ENCODE data around the gene SLC7A14.

The SLC7A14 gene

GRCh38 chr3:170425491-170426239 lies 160.2 kb downstream of the SLC7A14 start:
- no peak for TF ChIP-seq CTCF (IDR thresholded peaks at IDR 0.05; ENCODE audit: low read depth, low read length, missing control alignments)
- no peak overlapping the region for H3K4me3 ChIP-seq (replicated peaks; ENCODE audit: low read depth, low read length)
- DNase-seq (ENCODE audit: extremely low read depth, low read depth): no peak

- TF ChIP-seq CTCF (IDR thresholded peaks at IDR 0.05; ENCODE audit: low read depth, low read length, missing control alignments): no peak
- H3K4me3 ChIP-seq (replicated peaks; ENCODE audit: low read depth, low read length): no peak overlapping the region
These were observed 161.0 kb downstream of the SLC7A14 start for GRCh38 chr3:170424879-170425278.

GRCh38 chr3:170423001-170423615 lies 162.8 kb downstream of the SLC7A14 start:
- TF ChIP-seq CTCF (IDR thresholded peaks at IDR 0.05; ENCODE audit: low read depth, low read length, missing control alignments): no peak
- DNase-seq (ENCODE audit: extremely low read depth, low read depth): no peak
- H3K4me3 ChIP-seq (replicated peaks; ENCODE audit: low read depth, low read length): no peak overlapping the region

More at GRCh38 chr3:170424879-170425278, 161.0 kb downstream of the SLC7A14 start:
- DNase-seq (ENCODE audit: extremely low read depth, low read depth): no peak

- no peak for TF ChIP-seq CTCF (IDR thresholded peaks at IDR 0.05; ENCODE audit: low read depth, low read length, missing control alignments)
- no peak for DNase-seq (ENCODE audit: extremely low read depth, low read depth)
- H3K4me3 ChIP-seq (replicated peaks; ENCODE audit: low read depth, low read length): peak overlapping the region; percentile 50
These were observed 164.1 kb downstream of the SLC7A14 start for GRCh38 chr3:170421758-170422157.

GRCh38 chr3:170421111-170421641 lies 164.7 kb downstream of the SLC7A14 start:
- H3K4me3 ChIP-seq (replicated peaks; ENCODE audit: low read depth, low read length): peak overlapping the region; percentile 50
- TF ChIP-seq CTCF (IDR thresholded peaks at IDR 0.05; ENCODE audit: low read depth, low read length, missing control alignments): no peak
- peak; percentile 29 for DNase-seq (ENCODE audit: extremely low read depth, low read depth)

- H3K4me3 ChIP-seq (replicated peaks; ENCODE audit: low read depth, low read length): peak overlapping the region; percentile 50
- no peak for DNase-seq (ENCODE audit: extremely low read depth, low read depth)
- no peak for TF ChIP-seq CTCF (IDR thresholded peaks at IDR 0.05; ENCODE audit: low read depth, low read length, missing control alignments)
These were observed 165.5 kb downstream of the SLC7A14 start for GRCh38 chr3:170420307-170420821.
